H1 (cell line): ENCODE measurements around the gene FAM120C. TPM values are rescaled to one million over a fixed set of nuclear protein-coding genes. Genes with fewer than 3 reads are reported as not detected.

Experiments
- polyA plus RNA-seq, 7 experiments: library from polyadenylated mRNA; depleted of rRNA in 3 of 7; stranded (reverse) in 5 of 7; unstranded in 2 of 7; fragments of >200 nt in 5 of 7; fragments of 200-250 nt in 2 of 7; gene quantifications; 1 replicate in 5 of 7; 2 replicates in 1 of 7; 4 replicates in 1 of 7; pipeline versions ENCODE4 v1.2.1 to v1.2.3, GENCODE V29; 2011 to 2013; ENCODE audit warnings: missing spikeins in 2 of 7, mixed read lengths in 2 of 7
- total RNA-seq: library from RNA; stranded (reverse); fragmentation: NEBNext Ultra II Directional; extraction: Animal tissue kit (Norgen Biotek cat#: 25700); gene quantifications from 2 replicates; pipeline ENCODE4 v1.2.1, GENCODE V29; 2021
- TF ChIP-seq, protein P1 (sequence below): fragments of 300-600 bp; sonication (generic); IDR thresholded peaks from 2 replicates; pipeline ENCODE4 v1.7.1; 2012; ENCODE audit warnings: low read length, moderate library complexity, mild to moderate bottlenecking, inconsistent platforms; ENCODE audit not compliant: insufficient replicate concordance

Gene FAM120C
- total and polyA plus RNA-seq, 2 of the 8 experiments (the other 6 are each of a cell fraction or from before 2014, with no cell fraction given) = 4.4 to 8.1 TPM

DNA sequence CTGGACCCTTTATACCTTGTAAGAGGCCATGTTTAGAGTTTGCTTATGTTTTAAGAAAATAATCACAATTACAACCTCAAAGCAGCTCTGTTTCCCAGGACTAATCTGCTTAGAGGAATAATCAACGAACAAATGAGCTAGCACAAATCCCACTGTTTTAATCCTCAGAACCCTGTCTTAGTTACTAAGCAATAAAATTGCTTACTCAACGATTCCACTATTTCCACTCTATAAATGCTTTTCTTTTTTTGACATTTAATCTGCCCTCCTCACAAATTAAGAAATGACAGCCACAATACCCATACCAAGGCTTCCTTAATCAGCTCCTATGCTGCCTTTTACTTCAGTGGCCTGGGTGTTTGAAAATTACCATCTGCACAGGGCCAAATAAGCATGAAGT lies 48.8 kb downstream of the FAM120C start (continued):
- TF ChIP-seq, protein P1, sequence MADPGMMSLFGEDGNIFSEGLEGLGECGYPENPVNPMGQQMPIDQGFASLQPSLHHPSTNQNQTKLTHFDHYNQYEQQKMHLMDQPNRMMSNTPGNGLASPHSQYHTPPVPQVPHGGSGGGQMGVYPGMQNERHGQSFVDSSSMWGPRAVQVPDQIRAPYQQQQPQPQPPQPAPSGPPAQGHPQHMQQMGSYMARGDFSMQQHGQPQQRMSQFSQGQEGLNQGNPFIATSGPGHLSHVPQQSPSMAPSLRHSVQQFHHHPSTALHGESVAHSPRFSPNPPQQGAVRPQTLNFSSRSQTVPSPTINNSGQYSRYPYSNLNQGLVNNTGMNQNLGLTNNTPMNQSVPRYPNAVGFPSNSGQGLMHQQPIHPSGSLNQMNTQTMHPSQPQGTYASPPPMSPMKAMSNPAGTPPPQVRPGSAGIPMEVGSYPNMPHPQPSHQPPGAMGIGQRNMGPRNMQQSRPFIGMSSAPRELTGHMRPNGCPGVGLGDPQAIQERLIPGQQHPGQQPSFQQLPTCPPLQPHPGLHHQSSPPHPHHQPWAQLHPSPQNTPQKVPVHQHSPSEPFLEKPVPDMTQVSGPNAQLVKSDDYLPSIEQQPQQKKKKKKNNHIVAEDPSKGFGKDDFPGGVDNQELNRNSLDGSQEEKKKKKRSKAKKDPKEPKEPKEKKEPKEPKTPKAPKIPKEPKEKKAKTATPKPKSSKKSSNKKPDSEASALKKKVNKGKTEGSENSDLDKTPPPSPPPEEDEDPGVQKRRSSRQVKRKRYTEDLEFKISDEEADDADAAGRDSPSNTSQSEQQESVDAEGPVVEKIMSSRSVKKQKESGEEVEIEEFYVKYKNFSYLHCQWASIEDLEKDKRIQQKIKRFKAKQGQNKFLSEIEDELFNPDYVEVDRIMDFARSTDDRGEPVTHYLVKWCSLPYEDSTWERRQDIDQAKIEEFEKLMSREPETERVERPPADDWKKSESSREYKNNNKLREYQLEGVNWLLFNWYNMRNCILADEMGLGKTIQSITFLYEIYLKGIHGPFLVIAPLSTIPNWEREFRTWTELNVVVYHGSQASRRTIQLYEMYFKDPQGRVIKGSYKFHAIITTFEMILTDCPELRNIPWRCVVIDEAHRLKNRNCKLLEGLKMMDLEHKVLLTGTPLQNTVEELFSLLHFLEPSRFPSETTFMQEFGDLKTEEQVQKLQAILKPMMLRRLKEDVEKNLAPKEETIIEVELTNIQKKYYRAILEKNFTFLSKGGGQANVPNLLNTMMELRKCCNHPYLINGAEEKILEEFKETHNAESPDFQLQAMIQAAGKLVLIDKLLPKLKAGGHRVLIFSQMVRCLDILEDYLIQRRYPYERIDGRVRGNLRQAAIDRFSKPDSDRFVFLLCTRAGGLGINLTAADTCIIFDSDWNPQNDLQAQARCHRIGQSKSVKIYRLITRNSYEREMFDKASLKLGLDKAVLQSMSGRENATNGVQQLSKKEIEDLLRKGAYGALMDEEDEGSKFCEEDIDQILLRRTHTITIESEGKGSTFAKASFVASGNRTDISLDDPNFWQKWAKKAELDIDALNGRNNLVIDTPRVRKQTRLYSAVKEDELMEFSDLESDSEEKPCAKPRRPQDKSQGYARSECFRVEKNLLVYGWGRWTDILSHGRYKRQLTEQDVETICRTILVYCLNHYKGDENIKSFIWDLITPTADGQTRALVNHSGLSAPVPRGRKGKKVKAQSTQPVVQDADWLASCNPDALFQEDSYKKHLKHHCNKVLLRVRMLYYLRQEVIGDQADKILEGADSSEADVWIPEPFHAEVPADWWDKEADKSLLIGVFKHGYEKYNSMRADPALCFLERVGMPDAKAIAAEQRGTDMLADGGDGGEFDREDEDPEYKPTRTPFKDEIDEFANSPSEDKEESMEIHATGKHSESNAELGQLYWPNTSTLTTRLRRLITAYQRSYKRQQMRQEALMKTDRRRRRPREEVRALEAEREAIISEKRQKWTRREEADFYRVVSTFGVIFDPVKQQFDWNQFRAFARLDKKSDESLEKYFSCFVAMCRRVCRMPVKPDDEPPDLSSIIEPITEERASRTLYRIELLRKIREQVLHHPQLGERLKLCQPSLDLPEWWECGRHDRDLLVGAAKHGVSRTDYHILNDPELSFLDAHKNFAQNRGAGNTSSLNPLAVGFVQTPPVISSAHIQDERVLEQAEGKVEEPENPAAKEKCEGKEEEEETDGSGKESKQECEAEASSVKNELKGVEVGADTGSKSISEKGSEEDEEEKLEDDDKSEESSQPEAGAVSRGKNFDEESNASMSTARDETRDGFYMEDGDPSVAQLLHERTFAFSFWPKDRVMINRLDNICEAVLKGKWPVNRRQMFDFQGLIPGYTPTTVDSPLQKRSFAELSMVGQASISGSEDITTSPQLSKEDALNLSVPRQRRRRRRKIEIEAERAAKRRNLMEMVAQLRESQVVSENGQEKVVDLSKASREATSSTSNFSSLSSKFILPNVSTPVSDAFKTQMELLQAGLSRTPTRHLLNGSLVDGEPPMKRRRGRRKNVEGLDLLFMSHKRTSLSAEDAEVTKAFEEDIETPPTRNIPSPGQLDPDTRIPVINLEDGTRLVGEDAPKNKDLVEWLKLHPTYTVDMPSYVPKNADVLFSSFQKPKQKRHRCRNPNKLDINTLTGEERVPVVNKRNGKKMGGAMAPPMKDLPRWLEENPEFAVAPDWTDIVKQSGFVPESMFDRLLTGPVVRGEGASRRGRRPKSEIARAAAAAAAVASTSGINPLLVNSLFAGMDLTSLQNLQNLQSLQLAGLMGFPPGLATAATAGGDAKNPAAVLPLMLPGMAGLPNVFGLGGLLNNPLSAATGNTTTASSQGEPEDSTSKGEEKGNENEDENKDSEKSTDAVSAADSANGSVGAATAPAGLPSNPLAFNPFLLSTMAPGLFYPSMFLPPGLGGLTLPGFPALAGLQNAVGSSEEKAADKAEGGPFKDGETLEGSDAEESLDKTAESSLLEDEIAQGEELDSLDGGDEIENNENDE = no peak
